Measurements from ENCODE around the gene RAET1E.
"Not testable (repeated sequence)": the region's sequence is repeated elsewhere in the genome, so short reads cannot be mapped to it uniquely, and the experiment has no call there.

The RAET1E gene

GRCh38 chr6:149861603-149862423, 36.1 kb downstream of the RAET1E start:
- no peak for DNase-seq (ENCODE audit: low read depth)

GRCh38 chr6:149860834-149861602, 36.9 kb downstream of the RAET1E start:
- no peak for DNase-seq (ENCODE audit: low read depth)

- DNase-seq (ENCODE audit: low read depth), result no peak
These were observed 37.4 kb downstream of the RAET1E start for GRCh38 chr6:149860513-149860833.

GRCh38 chr6:149859938-149860337, 38.0 kb downstream of the RAET1E start:
- DNase-seq (ENCODE audit: low read depth), result no peak

- DNase-seq (ENCODE audit: low read depth), result no peak
These were observed 38.5 kb downstream of the RAET1E start for GRCh38 chr6:149859368-149859767.

GRCh38 chr6:149857541-149857940, 40.4 kb downstream of the RAET1E start:
- no peak for DNase-seq (ENCODE audit: low read depth)

GRCh38 chr6:149856256-149856994, 41.5 kb downstream of the RAET1E start:
- no peak for DNase-seq (ENCODE audit: low read depth)

- no peak for DNase-seq (ENCODE audit: low read depth)
These were observed 42.2 kb downstream of the RAET1E start for GRCh38 chr6:149855741-149856140.

- no peak for DNase-seq (ENCODE audit: low read depth)
These were observed 42.8 kb downstream of the RAET1E start for GRCh38 chr6:149855040-149855654.

- no peak for DNase-seq (ENCODE audit: low read depth)
These were observed 43.4 kb downstream of the RAET1E start for GRCh38 chr6:149854532-149854931.

- not testable (repeated sequence) for DNase-seq (ENCODE audit: low read depth)
These were observed 43.9 kb downstream of the RAET1E start for GRCh38 chr6:149854017-149854416.

- no peak for DNase-seq (ENCODE audit: low read depth)
These were observed 45.0 kb downstream of the RAET1E start for GRCh38 chr6:149852881-149853280.

GRCh38 chr6:149852180-149852579, 45.7 kb downstream of the RAET1E start:
- DNase-seq (ENCODE audit: low read depth), result no peak

GRCh38 chr6:149851461-149852110, 46.3 kb downstream of the RAET1E start:
- DNase-seq (ENCODE audit: low read depth), result no peak

GRCh38 chr6:149848343-149848742, 49.6 kb downstream of the RAET1E start:
- not testable (repeated sequence) for DNase-seq (ENCODE audit: low read depth)
